ENCODE results near the gene STRA6. TPM values are rescaled to one million over a fixed set of nuclear protein-coding genes. Genes with fewer than 3 reads are reported as not detected.

Gene STRA6
- polyA plus RNA-seq, 1 donor: 22.2 TPM

GRCh38 chr15:74130155-74130848 is 72.3 kb downstream of the STRA6 start, which contains the start of gene ISLR2:
Gene ISLR2, plus strand, starts transcription at chr15:74130586. Its CDS starts 2,169 bp downstream, at chr15:74132755.
- DNase-seq: peak in 1 of 2 donors; percentile 7
- H3K9me3 ChIP-seq (ENCODE audit: control insufficient read depth, low read depth, low read length): peaks cover 37% of the 10 kb centered on the region
- peaks cover 93% of the 10 kb centered on the region for H3K27me3 ChIP-seq (ENCODE audit: control insufficient read depth, insufficient read depth, low read length)
- H3K4me3 ChIP-seq (ENCODE audit: low read length): no peak within 1 kb of the TSS
- H3K4me1 ChIP-seq (ENCODE audit: control insufficient read depth, insufficient read depth, low read length): peaks cover 11% of the 10 kb centered on the region
- H3K36me3 ChIP-seq (ENCODE audit: control insufficient read depth, insufficient read depth, low read length): no peaks in the 10 kb centered on the region
- H3K27ac ChIP-seq (ENCODE audit: low read length): no peak within 1 kb of the TSS
- WGBS (ENCODE audit: insufficient coverage, low lambda C conversion rate): no CpG with 5 or more reads among the region's 53 CpGs

- Histone ChIP-seq H3K9me3 (ENCODE audit: control insufficient read depth, low read depth, low read length) (peaks cover 36% of the 10 kb centered on the region), H3K36me3 (ENCODE audit: control insufficient read depth, insufficient read depth, low read length) (no peaks in the 10 kb centered on the region), H3K4me1 (ENCODE audit: control insufficient read depth, insufficient read depth, low read length) (peaks cover 11% of the 10 kb centered on the region), H3K4me3 (ENCODE audit: low read length) (no peak overlapping the region), H3K27ac (ENCODE audit: low read length) (no peak overlapping the region), H3K27me3 (ENCODE audit: control insufficient read depth, insufficient read depth, low read length) (peaks cover 91% of the 10 kb centered on the region)
- no CpG with 5 or more reads among the region's 40 CpGs for WGBS (ENCODE audit: insufficient coverage, low lambda C conversion rate)
- DNase-seq: peak in 1 of 2 donors; percentile 26
Observed at GRCh38 chr15:74129586-74130154, 72.9 kb downstream of the STRA6 start.

Other genes with a start within 250 kb of the STRA6 start
- 9.6 TPM for gene STOML1, start 210.5 kb downstream of the STRA6 start, polyA plus RNA-seq
- 28.3 TPM for gene PML, start 208.1 kb downstream of the STRA6 start, polyA plus RNA-seq
- gene GOLGA6A, start 120.2 kb downstream of the STRA6 start, polyA plus RNA-seq: 0.15 TPM
- gene ISLR2, start 72.2 kb downstream of the STRA6 start, polyA plus RNA-seq: 4.9 TPM
- gene ISLR, start 29.1 kb downstream of the STRA6 start, polyA plus RNA-seq: 24.8 TPM
- gene CCDC33, start 33.5 kb upstream of the STRA6 start, polyA plus RNA-seq: 2.2 TPM
- gene CYP11A1, start 164.9 kb upstream of the STRA6 start, polyA plus RNA-seq: 0.55 TPM
- 3.5 TPM for gene SEMA7A, start 231.2 kb upstream of the STRA6 start, polyA plus RNA-seq

All from large intestine (tissue), 3 donors.